Endothelial cell of umbilical vein (primary cell): ENCODE data around the gene MINAR2. TPM values are rescaled to one million over a fixed set of nuclear protein-coding genes. Genes with fewer than 3 reads are reported as not detected.

ENCODE experiments used
- BruUV-seq: library from RNA; stranded (reverse); fragments of 400-500 nt; replicated peaks from 2 replicates; lab custom pipeline; 2021; lab: Mats Ljungman, UMichigan
- CTCF ChIA-PET: fragments of 300-600, 350-600 bp; sonication (Branson Sonifier 250); formaldehyde crosslinking; loops from one replicate; lab custom pipeline; 2021; ENCODE audit warnings: antibody characterized with exemption, inconsistent platforms; lab: Charles Lee
- POLR2A ChIA-PET: fragments of 300-600, 350-600 bp; sonication (Branson Sonifier 250); formaldehyde crosslinking; loops from one replicate; lab custom pipeline; 2021; ENCODE audit warnings: antibody characterized with exemption, inconsistent platforms; lab: Charles Lee
- DNase-seq: peaks from one replicate; pipeline ENCODE4 v3.0.0-alpha.2; 2011; ENCODE audit warnings: low read depth, low spot score
- FAIRE-seq: peaks from 2 replicates; lab custom pipeline; 2011; peaks lifted over from hg19 to GRCh38; lab: Jason Lieb, UNC
- H2AFZ ChIP-seq: 2 replicates; pipeline ENCODE4 v1.6.0; 2012; ENCODE audit warnings: low read depth, low read length, control low read depth, inconsistent platforms
- H3K27ac ChIP-seq: 2 replicates; pipeline ENCODE4 v1.5.1; 2011; ENCODE audit warnings: low read depth, mild to moderate bottlenecking, control low read depth, low read length, moderate library complexity; ENCODE audit not compliant: insufficient read depth
- H3K27me3 ChIP-seq, 2 experiments: 2 replicates each; pipeline versions ENCODE4 v1.6.0 to v1.6.1; 2011; ENCODE audit warnings: low read length in 2 of 2, mixed read lengths in 1 of 2; ENCODE audit not compliant: control insufficient read depth in 2 of 2, insufficient read depth in 2 of 2
- H3K36me3 ChIP-seq, 2 experiments: 2 replicates in 1 of 2; 3 replicates in 1 of 2; pipeline ENCODE4 v1.5.1; 2011; ENCODE audit warnings: low read length in 2 of 2, mild to moderate bottlenecking in 1 of 2, moderate library complexity in 1 of 2; ENCODE audit not compliant: control insufficient read depth in 2 of 2, insufficient read depth in 2 of 2; ENCODE audit errors: extremely low read depth in 1 of 2
- H3K4me1 ChIP-seq: 3 replicates; pipeline ENCODE4 v1.5.1; 2011; ENCODE audit warnings: mild to moderate bottlenecking, low read length; ENCODE audit not compliant: control insufficient read depth, insufficient read depth; ENCODE audit errors: extremely low read depth
- H3K4me2 ChIP-seq: 2 replicates; pipeline ENCODE4 v1.6.1; 2011; ENCODE audit warnings: low read length, control low read depth, mixed read lengths; ENCODE audit not compliant: insufficient read depth
- H3K4me3 ChIP-seq, 3 experiments: fragments of 200-600 bp in 1 of 3; sonication (generic), shearing (Covaris generic) in 1 of 3; replicated peaks in 1 of 3; 2 replicates each; pipeline ENCODE4 v1.5.1; 2011 to 2016; ENCODE audit warnings: control low read depth in 3 of 3, low read length in 3 of 3, mild to moderate bottlenecking in 2 of 3, inconsistent platforms in 1 of 3, low read depth in 1 of 3, moderate library complexity in 1 of 3; ENCODE audit not compliant: insufficient read depth in 1 of 3
- H3K79me2 ChIP-seq: 2 replicates; pipeline ENCODE4 v1.6.0; 2012; ENCODE audit warnings: low read length, inconsistent platforms; ENCODE audit not compliant: control insufficient read depth, insufficient read depth
- H3K9ac ChIP-seq: replicated peaks from 2 replicates; pipeline ENCODE3; 2011; ENCODE audit warnings: low read length, control low read depth; ENCODE audit not compliant: insufficient read depth; ENCODE audit errors: extremely low read depth
- H3K9me1 ChIP-seq: replicated peaks from 3 replicates; pipeline ENCODE4 v1.6.0; 2011; ENCODE audit warnings: mild to moderate bottlenecking, low read length; ENCODE audit not compliant: control insufficient read depth, insufficient read depth; ENCODE audit errors: extremely low read depth
- H3K9me3 ChIP-seq: replicated peaks from 2 replicates; pipeline ENCODE4 v1.5.1; 2012; ENCODE audit warnings: low read length, inconsistent platforms; ENCODE audit not compliant: control insufficient read depth, insufficient read depth
- H4K20me1 ChIP-seq: replicated peaks from 2 replicates; pipeline ENCODE3; 2011; ENCODE audit warnings: mild to moderate bottlenecking, low read length; ENCODE audit not compliant: control insufficient read depth, insufficient read depth; ENCODE audit errors: extremely low read depth
- EZH2 ChIP-seq: IDR thresholded peaks from 2 replicates; pipeline ENCODE4 v1.6.1; 2012; ENCODE audit warnings: borderline replicate concordance, low read depth, mild to moderate bottlenecking, moderate library complexity, low read length, inconsistent platforms; ENCODE audit not compliant: severe bottlenecking
- FOS ChIP-seq: IDR thresholded peaks from 2 replicates; pipeline ENCODE4 v1.6.1; 2011; ENCODE audit warnings: mild to moderate bottlenecking, low read length, moderate library complexity, borderline replicate concordance; ENCODE audit not compliant: insufficient read depth
- GATA2 ChIP-seq: IDR thresholded peaks from 2 replicates; pipeline ENCODE4 v1.7.0; 2011; ENCODE audit warnings: low read depth, mild to moderate bottlenecking, moderate library complexity, mixed read lengths, low read length; ENCODE audit not compliant: insufficient read length, insufficient read depth
- JUN ChIP-seq: IDR thresholded peaks from 2 replicates; pipeline ENCODE4 v1.6.1; 2011; ENCODE audit warnings: borderline replicate concordance, low read depth; ENCODE audit not compliant: insufficient read length, insufficient read depth
- MYC ChIP-seq: IDR thresholded peaks from one replicate; pipeline ENCODE4 v1.6.1; 2011; ENCODE audit warnings: mild to moderate bottlenecking, low read depth, low read length
- POLR2A ChIP-seq: IDR thresholded peaks from 2 replicates; pipeline ENCODE4 v1.6.1; 2012; ENCODE audit warnings: low read depth, mild to moderate bottlenecking, control low read depth, low read length
- POLR2AphosphoS5 ChIP-seq: IDR thresholded peaks from 2 replicates; pipeline ENCODE4 v1.6.1; 2012; ENCODE audit warnings: low read depth, mild to moderate bottlenecking, control low read depth, low read length, moderate library complexity; ENCODE audit not compliant: insufficient read depth
- dilution Hi-C: fragments of 300-500 bp; cut with MboI; formaldehyde crosslinking; loops from one replicate; pipeline ENCODE4 v1.15.0; 2019; ENCODE audit warnings: low sequenced_read_pairs; ENCODE audit not compliant: extremely low pct_ligation_motif_present
- intact Hi-C: fragments of 100-400 bp; cut with micrococcal nuclease; formaldehyde crosslinking; loops from one replicate; pipeline ENCODE4 v1.10.0; 2022
- polyA plus RNA-seq, 4 experiments: library from polyadenylated mRNA; depleted of rRNA in 3 of 4; stranded (reverse) in 3 of 4; unstranded in 1 of 4; fragments of >200 nt; gene quantifications; 2 replicates each; pipeline versions ENCODE4 v1.2.1 to v1.2.3, GENCODE V29; 2011 to 2012; ENCODE audit warnings: missing spikeins in 1 of 4
- total RNA-seq: library from RNA; stranded (reverse); gene quantifications from 2 replicates; pipeline ENCODE4 v1.2.3, GENCODE V29; 2021
- TF ChIP-seq, protein P1 (sequence below), 2 donors: IDR thresholded peaks; 1 replicate in 1 of 2; 2 replicates in 1 of 2; pipeline ENCODE4 v1.5.1; 2011; ENCODE audit warnings: low read length in 2 of 2, mild to moderate bottlenecking in 2 of 2, moderate library complexity in 2 of 2, control low read depth in 1 of 2, inconsistent platforms in 1 of 2, low read depth in 1 of 2; ENCODE audit not compliant: insufficient read depth in 1 of 2; ENCODE audit errors: extremely low read depth in 1 of 2
- TF ChIP-seq, protein P2 (sequence below): IDR thresholded peaks from 2 replicates; pipeline ENCODE4 v1.6.1; 2011; ENCODE audit not compliant: insufficient read depth, insufficient read length

MINAR2 gene
- total and polyA plus RNA-seq, 2 donors (not counting 3 experiments of a cell fraction or from before 2014, with no cell fraction given): not detected

DNA sequence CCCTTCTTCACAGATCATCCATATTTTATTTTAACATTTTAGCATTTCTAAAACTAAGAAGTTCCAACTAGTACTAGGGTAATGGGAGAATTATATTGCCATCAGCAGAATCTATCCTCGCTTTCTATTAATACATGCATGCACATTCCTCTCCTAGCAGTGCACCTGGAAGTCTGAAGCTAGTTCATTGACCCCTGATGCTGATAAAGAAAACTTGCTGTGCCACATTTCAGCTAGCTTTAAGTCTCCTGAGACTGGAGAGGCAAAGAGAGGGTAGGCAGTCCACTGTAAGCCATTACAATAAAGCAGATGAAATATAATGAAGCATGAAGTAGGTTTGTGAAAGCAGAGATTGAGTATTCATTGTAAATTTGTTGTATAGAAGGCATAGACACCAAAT is 15.8 kb downstream of the MINAR2 start:
- POLR2A ChIA-PET: no interaction called here
- no peak overlapping the region for H2AFZ ChIP-seq
- FAIRE-seq (no peak), DNase-seq (no peak)
- intact Hi-C loops: no loop called here
- no peaks in the 10 kb centered on the region for H3K79me2 ChIP-seq
- peaks cover 1 to 3% of the 10 kb centered on the region in 2 experiments for H3K27me3 ChIP-seq
- H3K4me1 ChIP-seq: no peaks in the 10 kb centered on the region
- H3K36me3 ChIP-seq: no peaks in the 10 kb centered on the region
- H3K4me3 ChIP-seq: no peak overlapping the region
- H3K9me3 ChIP-seq: no peaks in the 10 kb centered on the region
- no peak overlapping the region for H3K27ac ChIP-seq
- CTCF ChIA-PET: interaction anchor here (1.0 to 6.0 kb wide), 5 partner anchors 8 to 363 kb away, joined by 4 to 88 read pairs (median 5); no protein-coding TSS in a partner anchor
- no TSS peak for BruUV-seq
- H3K9ac ChIP-seq: no peak overlapping the region
- no peaks in the 10 kb centered on the region for H4K20me1 ChIP-seq
- no peaks in the 10 kb centered on the region for H3K9me1 ChIP-seq
- no peak for TF ChIP-seq POLR2AphosphoS5
- TF ChIP-seq, protein P1, sequence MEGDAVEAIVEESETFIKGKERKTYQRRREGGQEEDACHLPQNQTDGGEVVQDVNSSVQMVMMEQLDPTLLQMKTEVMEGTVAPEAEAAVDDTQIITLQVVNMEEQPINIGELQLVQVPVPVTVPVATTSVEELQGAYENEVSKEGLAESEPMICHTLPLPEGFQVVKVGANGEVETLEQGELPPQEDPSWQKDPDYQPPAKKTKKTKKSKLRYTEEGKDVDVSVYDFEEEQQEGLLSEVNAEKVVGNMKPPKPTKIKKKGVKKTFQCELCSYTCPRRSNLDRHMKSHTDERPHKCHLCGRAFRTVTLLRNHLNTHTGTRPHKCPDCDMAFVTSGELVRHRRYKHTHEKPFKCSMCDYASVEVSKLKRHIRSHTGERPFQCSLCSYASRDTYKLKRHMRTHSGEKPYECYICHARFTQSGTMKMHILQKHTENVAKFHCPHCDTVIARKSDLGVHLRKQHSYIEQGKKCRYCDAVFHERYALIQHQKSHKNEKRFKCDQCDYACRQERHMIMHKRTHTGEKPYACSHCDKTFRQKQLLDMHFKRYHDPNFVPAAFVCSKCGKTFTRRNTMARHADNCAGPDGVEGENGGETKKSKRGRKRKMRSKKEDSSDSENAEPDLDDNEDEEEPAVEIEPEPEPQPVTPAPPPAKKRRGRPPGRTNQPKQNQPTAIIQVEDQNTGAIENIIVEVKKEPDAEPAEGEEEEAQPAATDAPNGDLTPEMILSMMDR (IDR thresholded peaks at IDR 0.05; ENCODE audit: extremely low read depth in 1 of 2, insufficient read depth in 1 of 2, low read depth in 1 of 2, low read length in 2 of 2): no peak
- TF ChIP-seq, protein P2, sequence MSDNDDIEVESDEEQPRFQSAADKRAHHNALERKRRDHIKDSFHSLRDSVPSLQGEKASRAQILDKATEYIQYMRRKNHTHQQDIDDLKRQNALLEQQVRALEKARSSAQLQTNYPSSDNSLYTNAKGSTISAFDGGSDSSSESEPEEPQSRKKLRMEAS: no peak
- TF ChIP-seq POLR2A: no peak
- no peak for TF ChIP-seq FOS
- no peak for TF ChIP-seq MYC
- no peak for TF ChIP-seq EZH2
- no peak for TF ChIP-seq GATA2
- no peak for TF ChIP-seq JUN
- dilution Hi-C loops: no loop called here
- H3K4me2 ChIP-seq: no peak overlapping the region
